Stimulated activated CD8-positive, alpha-beta memory T cell treated with anti-CD3 and anti-CD28 coated beads, Interleukin-12 subunit alpha, Interleukin-12 subunit beta, amount 100 ng/mL, for 24 hours (primary cell): ENCODE data around the gene THAP12.
A peak's percentile ranks its signal among the peaks of the same experiment; 100 is the strongest.

Experiments
- DNase-seq: peaks from one replicate; pipeline ENCODE4 v3.0.0-alpha.2; 2020; ENCODE audit errors: extremely low read depth

THAP12 gene

GRCh38 chr11:76380159-76380976 lies 564 bp downstream of the THAP12 start:
- peak; percentile 25 for DNase-seq

- no peak for DNase-seq
Observed at GRCh38 chr11:76379807-76380158, 1.1 kb downstream of the THAP12 start.

GRCh38 chr11:76376746-76377558 lies 4.0 kb downstream of the THAP12 start:
- DNase-seq = no peak

GRCh38 chr11:76371170-76371569 lies 9.8 kb downstream of the THAP12 start:
- DNase-seq = no peak

GRCh38 chr11:76369406-76369805 lies 11.5 kb downstream of the THAP12 start:
- no peak for DNase-seq

- no peak for DNase-seq
Observed at GRCh38 chr11:76368490-76368889, 12.4 kb downstream of the THAP12 start.

- DNase-seq = no peak
Observed at GRCh38 chr11:76365038-76365679, 15.8 kb downstream of the THAP12 start.

GRCh38 chr11:76362716-76363115 lies 18.2 kb downstream of the THAP12 start:
- DNase-seq = no peak

- DNase-seq = no peak
Observed at GRCh38 chr11:76361776-76362175, 19.2 kb downstream of the THAP12 start.

- DNase-seq = no peak
Observed at GRCh38 chr11:76361374-76361773, 19.6 kb downstream of the THAP12 start.

- DNase-seq = no peak
Observed at GRCh38 chr11:76355172-76355571, 25.8 kb downstream of the THAP12 start.

- no peak for DNase-seq
Observed at GRCh38 chr11:76348348-76348747, 32.6 kb downstream of the THAP12 start.

- DNase-seq = no peak
Observed at GRCh38 chr11:76347466-76347865, 33.5 kb downstream of the THAP12 start.

- DNase-seq = no peak
Observed at GRCh38 chr11:76339221-76339620, 41.7 kb downstream of the THAP12 start.

- DNase-seq = no peak
Observed at GRCh38 chr11:76337923-76338322, 43.0 kb downstream of the THAP12 start.

- DNase-seq = no peak
Observed at GRCh38 chr11:76337469-76337868, 43.5 kb downstream of the THAP12 start.

- no peak for DNase-seq
Observed at GRCh38 chr11:76336597-76336996, 44.3 kb downstream of the THAP12 start.

GRCh38 chr11:76335842-76336241 lies 45.1 kb downstream of the THAP12 start:
- DNase-seq = no peak

- DNase-seq = no peak
Observed at GRCh38 chr11:76334826-76335389, 46.0 kb downstream of the THAP12 start.

GRCh38 chr11:76330651-76331050 lies 50.3 kb downstream of the THAP12 start:
- DNase-seq = no peak

GRCh38 chr11:76329983-76330382 lies 50.9 kb downstream of the THAP12 start:
- no peak for DNase-seq

- DNase-seq = no peak
Observed at GRCh38 chr11:76329084-76329648, 51.8 kb downstream of the THAP12 start.
